ENCODE results near the gene CACHD1.

GRCh38 chr1:64570267-64570855 is 100.4 kb downstream of the CACHD1 start:
- TF ChIP-seq CTCF (IDR thresholded peaks at IDR 0.05) (no peak), POLR2AphosphoS5 (IDR thresholded peaks at IDR 0.05; ENCODE audit: low read depth, low read length) (no peak), REST (IDR thresholded peaks at IDR 0.05; ENCODE audit: insufficient read depth in 1 of 2, low read depth in 2 of 2, low read length in 1 of 2) (no peak), TCF7L2 (IDR thresholded peaks at IDR 0.05; ENCODE audit: low read depth, low read length) (no peak)
